Activated CD4-positive, alpha-beta T cell treated with anti-CD3 and anti-CD28 coated beads for 4 hours (primary cell): ENCODE measurements around the gene IFT25.

Experiments used
- DNase-seq, 2 donors: peaks; one replicate each; pipeline ENCODE4 v3.0.0-alpha.2; 2020

Gene IFT25

DNA sequence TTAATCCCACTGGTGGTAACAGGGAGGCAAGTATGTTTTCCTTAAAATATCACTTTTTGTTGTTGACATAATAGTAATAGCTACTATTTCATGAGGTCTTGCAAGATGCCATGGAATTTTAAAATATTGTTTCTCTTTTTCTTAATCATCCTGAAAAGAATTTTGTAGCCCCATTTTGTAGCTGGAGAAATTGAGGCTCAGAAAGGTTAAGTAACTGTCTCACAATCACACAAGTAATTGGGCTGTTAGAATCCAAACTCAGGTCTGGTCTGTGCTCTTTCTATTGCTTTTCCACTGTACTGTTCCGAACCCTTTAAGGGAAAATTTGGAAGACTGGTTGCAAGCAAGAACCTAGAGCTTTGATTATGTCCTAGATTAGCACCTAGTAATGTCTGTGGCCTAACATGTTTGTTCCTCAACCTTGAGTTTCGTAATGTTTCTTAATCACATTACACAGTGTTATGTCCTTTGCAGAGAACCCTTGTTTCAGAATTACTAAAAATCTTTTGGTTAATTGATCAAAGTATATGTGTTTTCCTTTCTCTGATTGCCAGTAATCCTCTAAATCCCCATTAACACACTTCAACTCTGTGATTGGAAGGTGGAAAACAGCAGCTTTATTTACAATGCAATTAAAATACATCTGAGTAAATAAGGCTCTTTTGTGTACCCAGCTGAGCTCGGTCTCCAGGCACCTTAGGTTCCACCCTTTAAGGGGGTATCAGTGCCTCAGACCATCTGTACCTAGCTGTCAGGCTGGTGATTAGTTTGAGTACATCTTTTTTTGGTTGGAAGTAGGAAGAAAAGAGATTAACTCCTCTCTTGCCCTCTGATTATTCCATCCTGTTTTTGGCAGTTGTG is 11.0 kb upstream of the IFT25 start:
- DNase-seq: no peak

DNA sequence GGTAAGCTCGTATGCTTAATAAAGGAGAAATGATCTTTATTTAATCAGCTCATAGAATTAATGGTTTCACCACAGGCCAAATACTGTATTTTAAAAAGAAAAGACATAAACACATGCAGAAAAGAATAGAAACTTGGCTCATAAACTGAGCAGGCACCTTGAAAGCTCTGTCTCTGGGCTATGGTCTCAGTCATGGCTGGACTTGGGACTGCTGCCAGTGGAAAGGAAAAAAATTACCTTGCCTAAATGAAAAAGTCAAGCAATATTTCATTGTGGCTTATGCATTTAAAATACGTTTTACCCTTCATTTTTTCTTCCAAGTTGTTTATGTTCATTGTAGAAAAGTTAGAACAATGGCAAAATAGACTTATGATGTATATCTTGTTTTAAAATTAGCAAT is 8.6 kb upstream of the IFT25 start:
- no peak for DNase-seq

DNA sequence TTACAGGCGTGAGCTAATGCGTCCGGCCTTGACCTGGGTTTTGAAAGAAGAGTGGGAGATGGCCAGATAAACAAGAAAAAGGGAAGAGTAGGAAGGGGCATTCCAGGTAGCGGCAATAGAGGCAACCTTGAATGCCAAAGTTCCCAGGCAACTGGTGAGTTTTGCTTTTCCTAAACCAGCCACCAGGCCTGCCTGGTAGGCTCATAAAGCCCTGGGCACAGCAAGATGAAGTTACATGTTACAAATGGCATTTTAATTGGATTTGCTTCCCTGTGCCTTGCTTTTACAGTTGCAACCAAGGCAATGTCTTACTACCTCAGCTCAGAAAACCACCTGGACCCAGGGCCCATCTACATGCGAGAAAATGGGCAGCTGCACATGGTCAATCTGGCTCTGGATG is 6.2 kb upstream of the IFT25 start:
- DNase-seq: no peak

DNA sequence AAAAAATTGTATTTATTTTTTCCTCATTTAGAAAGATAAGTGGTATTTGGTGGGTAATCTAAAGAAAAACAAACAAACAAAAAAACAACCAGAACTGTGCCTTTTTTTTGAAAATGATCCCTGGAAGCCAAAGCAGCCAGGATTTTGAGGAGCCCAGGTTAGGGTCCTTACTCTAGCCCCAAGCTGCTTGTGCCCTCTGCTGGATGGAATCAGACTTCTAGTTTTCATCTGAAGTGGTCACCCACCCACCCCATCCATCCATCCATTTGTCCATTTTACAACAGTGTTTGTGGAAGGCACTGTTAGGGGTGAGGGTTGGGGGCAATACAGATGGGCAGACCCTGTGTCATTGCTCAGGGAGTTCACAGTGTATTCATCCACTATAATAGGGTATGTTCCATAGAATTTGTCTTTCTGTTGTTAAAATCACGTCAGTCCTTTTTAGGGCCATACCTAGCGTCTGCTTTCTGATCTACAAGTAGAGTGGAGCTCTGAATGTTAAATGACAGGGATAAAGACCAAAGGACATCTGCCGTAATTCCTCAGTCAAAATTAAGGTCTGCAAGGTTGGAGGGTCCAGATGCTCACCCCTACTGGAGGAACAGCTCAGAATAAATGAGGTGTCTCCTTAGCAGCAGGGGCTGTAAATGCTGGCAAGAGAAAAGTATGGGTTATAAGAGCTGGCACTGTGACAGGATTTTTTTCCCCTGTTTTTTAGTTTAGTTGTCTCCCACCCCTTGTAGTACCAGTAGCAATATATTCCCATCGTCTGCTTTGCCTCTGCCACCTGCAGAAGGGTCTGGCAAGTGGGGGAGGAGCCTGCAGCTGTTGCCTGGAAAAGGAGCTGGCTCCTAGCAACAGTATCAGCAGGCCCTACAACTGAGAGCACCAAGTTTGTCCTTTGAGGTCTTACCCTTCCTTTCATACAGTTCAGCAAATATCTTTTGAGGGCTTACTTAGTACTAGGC is 3.8 kb upstream of the IFT25 start:
- peak in 1 of 2 donors; percentile 10 for DNase-seq

DNA sequence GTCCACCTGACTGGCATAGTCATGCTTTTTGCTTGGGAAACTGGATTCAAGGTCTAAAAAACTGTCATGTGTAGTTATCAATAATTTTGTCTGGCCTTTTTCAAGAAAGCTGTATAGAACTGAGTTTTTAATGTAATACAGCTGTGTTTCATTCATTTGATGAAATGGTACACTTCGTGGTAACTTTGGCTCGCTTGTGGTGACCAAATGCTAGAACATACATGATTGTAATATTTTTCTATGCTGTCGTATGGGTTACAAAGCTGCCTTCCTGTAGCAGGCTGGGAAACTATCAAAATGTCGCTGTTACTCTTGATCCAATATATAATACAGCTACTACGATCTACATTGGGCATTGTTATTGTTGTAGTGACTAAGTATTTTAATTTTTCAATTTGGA is 2.8 kb upstream of the IFT25 start:
- DNase-seq: no peak

- no peak for DNase-seq
Measured at GRCh38 chr1:53947172-53947907, 1.8 kb upstream of the IFT25 start.

- DNase-seq: peak; percentile 64 to 74
Measured at GRCh38 chr1:53946252-53947171, 1.0 kb upstream of the IFT25 start, which contains the start of gene LRRC42. Gene LRRC42 (plus strand): TSS chr1:53946350. CDS start chr1:53952000, 5,650 bp downstream.

DNA sequence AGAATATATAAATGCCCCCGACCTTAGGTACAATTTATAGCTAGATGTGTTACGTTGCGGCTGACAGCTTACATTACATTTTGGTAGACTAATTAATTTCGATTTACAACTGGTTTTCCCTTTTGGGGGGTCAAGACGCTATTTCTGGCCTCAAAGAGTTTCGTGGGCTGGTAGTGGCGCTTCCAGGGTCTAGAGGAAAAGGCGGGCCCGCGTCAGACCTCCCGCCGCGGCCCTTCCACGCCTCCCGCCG is 391 bp downstream of the IFT25 start:
- DNase-seq: no peak

DNA sequence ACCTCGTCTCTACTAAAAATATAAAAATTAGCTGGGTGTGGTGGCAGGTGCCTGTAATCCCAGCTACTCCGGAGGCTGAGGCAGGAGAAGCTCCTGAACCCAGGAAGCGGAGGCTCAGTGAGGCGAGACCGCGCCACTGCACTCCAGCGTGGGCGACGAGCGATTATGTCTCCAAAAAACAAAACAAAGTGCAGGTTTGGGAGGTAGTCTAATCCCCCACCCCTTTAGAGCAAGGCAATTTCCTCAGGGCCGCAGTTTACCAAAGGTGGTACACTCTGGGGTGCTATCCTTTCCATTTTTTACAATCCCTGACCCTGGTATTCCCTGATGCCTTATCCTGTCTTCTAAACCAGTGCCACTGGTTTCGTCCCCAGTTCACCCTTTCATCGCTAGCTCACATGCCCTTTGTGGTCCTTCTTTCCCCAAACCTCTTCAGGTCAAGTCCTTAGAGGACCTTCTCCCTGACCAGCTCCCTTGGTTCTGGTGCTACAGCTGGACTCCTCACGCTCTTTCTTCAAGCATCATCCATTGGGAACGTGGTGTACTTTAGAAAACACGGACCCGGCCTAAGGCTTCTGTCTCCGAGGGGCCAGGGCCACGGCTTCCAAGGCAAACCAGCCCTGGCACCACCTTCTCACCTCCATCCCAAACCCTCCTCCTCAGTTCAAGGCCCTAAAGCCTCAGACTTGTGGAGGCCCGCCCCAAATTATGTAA is 873 bp downstream of the IFT25 start:
- DNase-seq: no peak

DNA sequence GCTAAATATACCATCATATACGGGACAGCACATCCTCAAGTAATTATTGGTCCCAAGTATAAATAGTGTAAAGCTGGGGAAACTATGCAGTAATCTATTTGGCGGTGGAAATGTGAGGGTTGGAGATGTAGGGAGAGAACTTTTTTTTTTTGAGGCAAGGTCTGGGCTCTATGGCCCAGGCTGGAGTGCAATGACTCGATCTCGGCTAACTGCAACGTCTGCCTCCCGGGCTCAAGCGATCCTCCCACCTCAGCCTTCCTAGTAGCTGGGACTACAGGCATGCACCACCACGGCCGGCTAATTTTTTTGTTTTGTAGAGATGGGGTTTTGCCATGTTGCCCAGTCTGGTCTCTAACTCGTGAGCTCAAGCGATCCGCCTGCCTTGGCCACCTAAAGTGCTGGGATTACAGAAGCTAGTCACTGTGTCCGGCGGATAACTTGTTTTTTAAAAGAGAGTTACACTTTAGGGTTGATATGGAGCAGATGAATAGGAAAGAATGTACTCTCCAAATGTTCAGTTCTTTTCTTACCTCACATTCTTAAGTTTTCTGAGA is 1.9 kb downstream of the IFT25 start:
- DNase-seq: no peak

- no peak for DNase-seq
Measured at GRCh38 chr1:53943090-53943489, 2.4 kb downstream of the IFT25 start.

DNA sequence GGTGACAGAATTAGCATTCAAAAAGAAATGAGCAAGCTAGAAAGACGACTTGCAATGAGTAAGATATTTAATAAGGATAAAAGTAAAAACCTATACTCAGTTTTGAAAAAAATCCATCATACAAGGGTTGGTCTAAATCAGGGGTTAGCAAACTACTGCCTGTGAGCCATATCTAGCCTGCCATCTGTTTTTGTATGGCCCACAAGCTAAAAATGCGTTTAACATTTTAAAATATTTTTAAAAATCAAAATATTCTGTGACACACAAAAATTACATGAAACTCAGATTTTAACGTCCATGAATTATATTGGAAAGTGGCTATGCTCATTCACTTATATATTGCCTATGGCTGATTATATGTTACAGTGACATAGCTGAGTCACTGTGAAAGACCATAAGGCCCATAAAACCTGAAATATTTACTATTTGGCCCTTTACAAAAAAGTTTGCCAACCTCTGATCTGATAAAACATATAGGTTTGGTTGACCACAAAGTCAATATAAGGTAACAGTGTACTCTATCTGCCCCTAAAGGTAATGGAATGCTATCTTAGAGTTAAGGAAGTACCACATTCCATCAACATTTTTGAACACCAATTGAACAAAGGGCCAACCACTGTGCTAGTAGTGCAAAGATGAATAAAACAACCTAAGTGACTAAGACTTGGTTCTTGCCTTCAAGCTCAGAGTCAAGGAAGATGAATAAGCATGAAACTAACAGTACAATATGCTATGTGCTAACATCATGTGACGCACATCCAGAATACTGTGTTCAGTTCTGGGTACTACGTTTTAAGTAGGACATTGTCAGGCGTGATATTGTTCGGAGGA is 3.2 kb downstream of the IFT25 start:
- DNase-seq: no peak

DNA sequence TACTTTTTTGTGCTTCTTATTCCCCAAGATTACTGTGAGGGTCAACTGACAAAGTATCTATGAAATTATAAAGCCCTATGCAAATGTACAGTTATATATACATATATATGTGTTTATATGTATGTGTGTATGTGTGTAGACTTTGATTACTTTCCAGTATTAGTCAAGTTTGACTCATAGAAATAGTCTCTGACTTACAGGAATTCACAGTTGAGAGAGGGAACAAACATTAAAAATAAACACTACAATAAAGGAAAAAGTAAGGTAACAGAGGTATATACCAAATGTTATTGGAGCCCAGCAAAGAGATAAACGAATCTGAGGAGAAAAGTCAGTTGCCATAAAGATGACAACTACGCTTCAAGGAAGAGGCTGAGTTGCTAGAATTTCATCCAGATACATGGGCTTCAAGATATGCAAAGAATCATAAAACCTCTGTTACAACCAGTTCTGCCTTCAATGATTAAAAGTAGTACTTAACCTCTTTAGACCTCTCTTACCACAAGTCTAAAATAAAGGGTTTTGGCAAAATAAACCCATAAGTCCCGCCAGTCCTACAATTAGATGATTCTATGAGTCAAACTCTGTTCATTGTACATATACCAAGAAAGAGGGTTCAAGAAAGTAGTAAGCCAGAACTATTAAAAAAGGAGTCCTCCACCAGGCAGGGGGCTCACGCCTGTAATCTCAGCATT is 7.2 kb downstream of the IFT25 start:
- DNase-seq: no peak

GRCh38 chr1:53936430-53936829 is 9.1 kb downstream of the IFT25 start:
- DNase-seq: no peak

GRCh38 chr1:53934170-53934765 is 11.2 kb downstream of the IFT25 start:
- DNase-seq: no peak

DNA sequence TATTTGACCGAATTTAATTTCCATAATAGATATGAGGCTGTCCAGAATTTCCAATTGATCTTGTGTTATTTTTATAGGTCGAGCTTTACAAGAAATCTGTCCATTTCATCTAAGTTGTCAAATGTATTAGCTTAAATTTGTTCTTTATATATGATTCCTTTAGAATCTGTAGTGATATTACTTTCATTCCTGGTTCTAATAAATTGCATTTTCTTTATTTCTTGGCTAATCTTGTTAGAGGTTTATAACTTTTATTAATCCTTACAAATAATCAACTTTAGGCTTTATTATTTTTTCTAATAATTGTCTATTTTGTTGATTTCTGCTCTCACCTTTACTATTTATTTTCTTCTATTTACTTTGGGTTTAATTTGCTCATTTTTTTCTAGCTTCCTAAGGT is 14.0 kb downstream of the IFT25 start:
- no peak for DNase-seq

DNA sequence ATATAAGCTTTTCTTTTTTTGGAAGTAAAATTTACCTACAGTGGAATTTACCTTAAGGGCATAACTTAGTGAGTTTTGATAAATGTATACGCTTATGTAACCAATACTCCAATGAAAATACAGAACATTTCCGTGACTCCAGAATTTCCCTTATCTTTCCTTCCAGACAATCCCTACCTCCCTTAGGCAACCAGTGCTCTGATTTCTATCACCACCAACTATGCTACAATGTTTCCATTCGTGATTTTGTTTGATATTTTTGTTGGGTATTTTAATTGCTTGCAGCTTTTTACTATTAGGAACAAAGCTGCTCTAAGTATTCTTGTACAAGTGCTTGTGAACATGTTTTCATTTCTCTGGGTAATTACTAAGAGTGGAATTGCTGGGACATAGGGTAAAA is 14.6 kb downstream of the IFT25 start:
- DNase-seq: no peak

GRCh38 chr1:53929246-53929960 is 16.1 kb downstream of the IFT25 start:
- no peak for DNase-seq
